K562 (cell line): ENCODE measurements around the gene FILIP1. TPM values are rescaled to one million over a fixed set of nuclear protein-coding genes. Genes with fewer than 3 reads are reported as not detected.

Experiments used
- ATAC-seq: fragments of 200-7000 bp; cut with Tn5 transposase; 3 replicates; pipeline ENCODE4 v1.9.1; 2020; ENCODE audit warnings: moderate library complexity
- BruUV-seq: library from RNA; stranded (reverse); fragments of 400-500 nt; replicated peaks from 2 replicates; lab custom pipeline; 2021; lab: Mats Ljungman, UMichigan
- CTCF ChIA-PET: fragments of 300-600 bp; formaldehyde crosslinking; extraction: SDS; loops from one replicate; lab custom pipeline; 2021; ENCODE audit warnings: low intra/inter-chr PET ratio; lab: Yijun Ruan, JAX
- POLR2A ChIA-PET: fragments of 300-600, 350-650 bp; sonication (Branson Sonifier 250); formaldehyde crosslinking; extraction: SDS; loops from one replicate; lab custom pipeline; 2021; ENCODE audit warnings: antibody characterized with exemption, inconsistent platforms; lab: Yijun Ruan, JAX
- DNase-seq, 4 experiments: peaks; one replicate each; pipeline versions ENCODE4 v3.0.0 to v3.0.0-alpha.2; 2011 to 2018; ENCODE audit warnings: low spot score in 3 of 4, mixed read lengths in 3 of 4; ENCODE audit errors: extremely low read depth in 1 of 4
- FAIRE-seq: peaks from 2 replicates; lab custom pipeline; 2011; peaks lifted over from hg19 to GRCh38; lab: Jason Lieb, UNC
- H2AFZ ChIP-seq: 2 replicates; pipeline ENCODE4 v1.6.0; 2011; ENCODE audit warnings: low read depth, low read length, control low read depth, inconsistent platforms
- H3K27ac ChIP-seq: fragments of 200-600 bp; 3 replicates; pipeline ENCODE4 v1.8.0; 2011; ENCODE audit warnings: low read depth, mild to moderate bottlenecking, control low read depth, inconsistent platforms, low read length, moderate library complexity, mixed read lengths; ENCODE audit errors: extremely low read depth
- H3K27me3 ChIP-seq, 2 experiments: fragments of 300-600 bp in 1 of 2; 2 replicates in 1 of 2; 3 replicates in 1 of 2; pipeline versions ENCODE4 v1.6.0 to v1.8.0; 2011; ENCODE audit warnings: inconsistent platforms in 2 of 2, low read length in 2 of 2, mild to moderate bottlenecking in 1 of 2, mixed read lengths in 1 of 2, moderate library complexity in 1 of 2; ENCODE audit not compliant: control insufficient read depth in 2 of 2, insufficient read depth in 2 of 2
- H3K36me3 ChIP-seq: fragments of 300-600 bp; 3 replicates; pipeline ENCODE4 v1.8.0; 2011; ENCODE audit warnings: mild to moderate bottlenecking, low read length, inconsistent platforms; ENCODE audit not compliant: control insufficient read depth, insufficient read depth
- H3K4me1 ChIP-seq, 2 experiments: fragments of 200-600 bp in 1 of 2; replicated peaks in 1 of 2; 2 replicates in 1 of 2; 3 replicates in 1 of 2; pipeline versions ENCODE4 v1.5.1 to v1.8.0; 2011; ENCODE audit warnings: inconsistent platforms in 2 of 2, low read length in 2 of 2, mild to moderate bottlenecking in 1 of 2, mixed read lengths in 1 of 2, moderate library complexity in 1 of 2; ENCODE audit not compliant: control insufficient read depth in 2 of 2, insufficient read depth in 2 of 2
- H3K4me2 ChIP-seq: 2 replicates; pipeline ENCODE4 v1.6.1; 2011; ENCODE audit warnings: low read length, control low read depth, inconsistent platforms, mixed read lengths; ENCODE audit not compliant: insufficient read depth
- H3K4me3 ChIP-seq: fragments of 200-600 bp; sonication (generic), shearing (Covaris generic); 2 replicates; pipeline ENCODE4 v1.5.1; 2016; ENCODE audit warnings: control low read depth, inconsistent platforms
- H3K79me2 ChIP-seq: fragments of 200-600 bp; 3 replicates; pipeline ENCODE4 v1.8.0; 2011; ENCODE audit warnings: low read length, inconsistent platforms; ENCODE audit not compliant: control insufficient read depth, insufficient read depth
- H3K9ac ChIP-seq, 2 experiments: 2 replicates each; pipeline versions ENCODE4 v1.6.0 to v1.6.1; 2011; ENCODE audit warnings: low read depth in 2 of 2, low read length in 2 of 2, control low read depth in 1 of 2, inconsistent platforms in 1 of 2, mild to moderate bottlenecking in 1 of 2, mixed read lengths in 1 of 2; ENCODE audit not compliant: insufficient read depth in 1 of 2
- H3K9me1 ChIP-seq: one replicate; pipeline ENCODE4 v1.6.0; 2011; ENCODE audit warnings: inconsistent platforms, mild to moderate bottlenecking, low read length, moderate library complexity; ENCODE audit not compliant: control insufficient read depth, insufficient read depth
- H3K9me3 ChIP-seq: replicated peaks from 2 replicates; pipeline ENCODE4 v1.5.1; 2011; ENCODE audit warnings: low read depth, low read length, inconsistent platforms; ENCODE audit not compliant: control insufficient read depth, insufficient read depth
- H4K20me1 ChIP-seq: replicated peaks from 2 replicates; pipeline ENCODE4 v1.6.1; 2011; ENCODE audit warnings: low read length, inconsistent platforms, mixed read lengths; ENCODE audit not compliant: control insufficient read depth, insufficient read depth
- ATF1 ChIP-seq, 2 experiments: fragments of 450-650 bp in 1 of 2; IDR thresholded peaks; 2 replicates each; pipeline ENCODE4 v1.6.1; 2016; ENCODE audit warnings: missing compliant biosample characterization in 1 of 2, missing genetic modification characterization in 1 of 2
- L3MBTL2 ChIP-seq: fragments of 450-650 bp; IDR thresholded peaks from 2 replicates; pipeline ENCODE4 v1.6.1; 2016; ENCODE audit warnings: mild to moderate bottlenecking, moderate library complexity
- PML ChIP-seq: IDR thresholded peaks from 2 replicates; pipeline ENCODE4 v1.6.1; 2012; ENCODE audit warnings: low read length, inconsistent platforms
- RBBP5 ChIP-seq: fragments of 200-600 bp; sonication (generic); IDR thresholded peaks from 2 replicates; pipeline ENCODE4 v1.6.1; 2012; ENCODE audit warnings: borderline replicate concordance, mild to moderate bottlenecking, low read length, control low read depth, inconsistent platforms; ENCODE audit not compliant: insufficient read depth, poor library complexity, severe bottlenecking
- TAF7 ChIP-seq: fragments of 450-650 bp; IDR thresholded peaks from 2 replicates; pipeline ENCODE4 v1.6.1; 2016; ENCODE audit warnings: missing genetic modification characterization, missing compliant biosample characterization
- TSC22D4 ChIP-seq: fragments of 450-650 bp; IDR thresholded peaks from 2 replicates; pipeline ENCODE4 v1.6.1; 2016; ENCODE audit warnings: missing genetic modification characterization, missing biosample characterization, control low read depth
- ZNF253 ChIP-seq: fragments of 250-450 bp; sonication (Bioruptor Pico); conservative IDR thresholded peaks from 2 replicates; pipeline ENCODE4 v1.6.1; 2021; ENCODE audit warnings: mild to moderate bottlenecking
- WGBS: fragments of 100-300 bp; shearing (Covaris generic); methylation state at CpG from one replicate; pipeline ENCODE4 v1.1.6; 2016; ENCODE audit warnings: low coverage, mixed read lengths; ENCODE audit not compliant: insufficient coverage; ENCODE audit errors: missing lambda C conversion rate; 5-methylcytosine and 5-hydroxymethylcytosine counted together
- in situ Hi-C: fragments of 300-500 bp; cut with MboI; formaldehyde crosslinking; loops from 4 replicates; pipeline ENCODE4 v1.15.0; 2018; ENCODE audit warnings: inconsistent platforms, mixed read lengths
- intact Hi-C: fragments of 100-400 bp; cut with micrococcal nuclease; formaldehyde crosslinking; loops from 2 replicates; pipeline ENCODE4 v1.14.2; 2022
- polyA plus RNA-seq, 8 experiments: library from polyadenylated mRNA; depleted of rRNA in 4 of 8; stranded (reverse) in 5 of 8; unstranded in 3 of 8; fragments of >200 nt; fragmentation: Nextera tagmentation in 2 of 8; fragmentation: Illumina TruSeq in 1 of 8; extraction: Ambion mirVana in 2 of 8; extraction: Trizol in 1 of 8; gene quantifications; 2 replicates each; pipeline versions ENCODE4 v1.2.1 to v1.2.3, GENCODE V29; 2011 to 2014; ENCODE audit warnings: inconsistent platforms in 1 of 8, missing spikeins in 1 of 8
- total RNA-seq, 7 experiments: library from RNA; depleted of rRNA in 6 of 7; stranded (reverse); fragments of >200 nt in 6 of 7; fragmentation: Illumina TruSeq in 2 of 7; extraction: Trizol in 2 of 7; gene quantifications; 2 replicates each; pipeline versions ENCODE4 v1.2.1 to v1.2.3, GENCODE V29; 2011 to 2021; ENCODE audit warnings: low replicate concordance in 1 of 7
- TF ChIP-seq, protein P1 (sequence below), 2 experiments: fragments of 450-650 bp; conservative IDR thresholded peaks; 2 replicates each; pipeline ENCODE4 v1.6.1; 2017; ENCODE audit warnings: mild to moderate bottlenecking in 2 of 2, moderate library complexity in 2 of 2

FILIP1 gene
- total and polyA plus RNA-seq, 9 of the 15 experiments (the other 6 are each of a cell fraction or from before 2014, with no cell fraction given), result 0.03 to 0.25 (median 0.10) TPM; not detected in 1

DNA sequence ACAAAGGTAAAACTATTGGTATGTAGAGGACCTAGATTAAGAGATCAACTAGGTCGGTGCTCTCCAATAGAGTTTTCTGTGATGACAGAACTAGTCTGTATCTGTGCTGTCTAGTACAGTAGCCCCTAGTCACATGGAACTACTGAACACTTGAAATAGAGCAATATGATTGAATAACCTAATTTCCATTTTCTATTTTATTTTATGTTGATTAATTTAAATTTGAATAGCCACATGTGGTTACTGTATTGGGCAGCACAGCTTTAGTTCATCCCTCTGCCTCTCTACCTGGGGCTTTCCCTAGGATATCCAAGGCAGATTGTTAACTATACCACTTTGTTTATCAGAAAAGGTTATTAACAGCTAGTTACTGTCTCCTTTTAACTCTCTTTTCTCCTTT, 27.0 kb downstream of the FILIP1 start:
- BruUV-seq, result no TSS peak
- Histone ChIP-seq H3K79me2 (no peaks in the 10 kb centered on the region), H3K27ac (no peak overlapping the region), H2AFZ (no peak overlapping the region), H3K4me2 (no peak overlapping the region), H3K9me1 (no peaks in the 10 kb centered on the region), H3K4me1 (no peaks in the 10 kb centered on the region), H3K9me3 (no peaks in the 10 kb centered on the region), H3K9ac (no peak overlapping the region), H3K4me3 (no peak overlapping the region), H4K20me1 (no peaks in the 10 kb centered on the region), H3K36me3 (no peaks in the 10 kb centered on the region), H3K27me3 (no peaks in the 10 kb centered on the region)
- TF ChIP-seq TAF7 (tag) (no peak), ATF1 (CRISPR knock-in tag; IDR thresholded peaks at IDR 0.05) (no peak), ATF1 (tag; IDR thresholded peaks at IDR 0.05) (no peak), L3MBTL2 (no peak), TSC22D4 (tag) (no peak), RBBP5 (no peak), ZNF253 (no peak), PML (no peak)
- TF ChIP-seq, protein P1, sequence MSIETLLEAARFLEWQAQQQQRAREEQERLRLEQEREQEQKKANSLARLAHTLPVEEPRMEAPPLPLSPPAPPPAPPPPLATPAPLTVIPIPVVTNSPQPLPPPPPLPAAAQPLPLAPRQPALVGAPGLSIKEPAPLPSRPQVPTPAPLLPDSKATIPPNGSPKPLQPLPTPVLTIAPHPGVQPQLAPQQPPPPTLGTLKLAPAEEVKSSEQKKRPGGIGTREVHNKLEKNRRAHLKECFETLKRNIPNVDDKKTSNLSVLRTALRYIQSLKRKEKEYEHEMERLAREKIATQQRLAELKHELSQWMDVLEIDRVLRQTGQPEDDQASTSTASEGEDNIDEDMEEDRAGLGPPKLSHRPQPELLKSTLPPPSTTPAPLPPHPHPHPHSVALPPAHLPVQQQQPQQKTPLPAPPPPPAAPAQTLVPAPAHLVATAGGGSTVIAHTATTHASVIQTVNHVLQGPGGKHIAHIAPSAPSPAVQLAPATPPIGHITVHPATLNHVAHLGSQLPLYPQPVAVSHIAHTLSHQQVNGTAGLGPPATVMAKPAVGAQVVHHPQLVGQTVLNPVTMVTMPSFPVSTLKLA (conservative IDR thresholded peaks at IDR 0.05), result no peak
- intact Hi-C loops, result no loop called here
- ChIA-PET CTCF (no interaction called here), POLR2A (interaction anchor here (0.6 to 0.7 kb wide), 2 partner anchors 20 to 27 kb away, joined by 3 read pairs; no protein-coding TSS in a partner anchor)
- in situ Hi-C loops, result no loop called here
- no peak for ATAC-seq
- no peak for FAIRE-seq
- 8% methylated on average over 1 of the region's 1 CpG for WGBS
- DNase-seq, result no peak
